WTC11 (cell line): ENCODE measurements around the gene COG1. TPM values are rescaled to one million over a fixed set of nuclear protein-coding genes. Genes with fewer than 3 reads are reported as not detected.
A peak's percentile ranks its signal among the peaks of the same experiment; 100 is the strongest.

Experiments
- ATAC-seq: fragments of 200-7000 bp; cut with Tn5 transposase; 2 replicates; pipeline ENCODE4 v1.10.0; 2021; ENCODE audit warnings: mild to moderate bottlenecking, moderate library complexity
- CTCF ChIA-PET: fragments of 300-600 bp; sonication (Branson Sonifier 250); formaldehyde crosslinking; loops from one replicate; lab custom pipeline; 2021; ENCODE audit warnings: antibody characterized with exemption; lab: Charles Lee
- POLR2A ChIA-PET: fragments of 350-600 bp; sonication (Branson Sonifier 250); formaldehyde crosslinking; loops from one replicate; lab custom pipeline; 2021; ENCODE audit warnings: antibody characterized with exemption; lab: Charles Lee
- DNase-seq: peaks from one replicate; pipeline ENCODE4 v3.0.0; 2021; ENCODE audit warnings: low spot score
- H3K27ac Mint-ChIP-seq: 2 replicates; pipeline ENCODE4 v1.8.0; 2021; ENCODE audit warnings: mixed read lengths
- H3K27me3 Mint-ChIP-seq: 2 replicates; pipeline ENCODE4 v1.8.0; 2021; ENCODE audit warnings: low read depth, mild to moderate bottlenecking, moderate library complexity, mixed read lengths
- H3K36me3 Mint-ChIP-seq: 2 replicates; pipeline ENCODE4 v1.8.0; 2021; ENCODE audit warnings: mixed read lengths
- H3K4me1 Mint-ChIP-seq: 2 replicates; pipeline ENCODE4 v1.8.0; 2022; ENCODE audit warnings: mixed read lengths
- H3K4me3 Mint-ChIP-seq: 2 replicates; pipeline ENCODE4 v1.8.0; 2021; ENCODE audit warnings: mild to moderate bottlenecking, moderate library complexity, mixed read lengths
- H3K9me3 Mint-ChIP-seq: 2 replicates; pipeline ENCODE4 v1.8.0; 2021; ENCODE audit warnings: mixed read lengths
- AFF4 ChIP-seq: sonication (generic); formaldehyde crosslinking; IDR thresholded peaks from 2 replicates; pipeline ENCODE4 v1.8.1; 2023; ENCODE audit warnings: mild to moderate bottlenecking, missing genetic modification reagents, borderline replicate concordance
- ATF1 ChIP-seq: sonication (generic); formaldehyde crosslinking; IDR thresholded peaks from 2 replicates; pipeline ENCODE4 v1.8.1; 2023; ENCODE audit warnings: mild to moderate bottlenecking, moderate library complexity, missing genetic modification reagents
- CBFB ChIP-seq: sonication (generic); formaldehyde crosslinking; IDR thresholded peaks from 2 replicates; pipeline ENCODE4 v1.8.1; 2022; ENCODE audit warnings: mild to moderate bottlenecking, low read depth, missing genetic modification reagents
- E2F1 ChIP-seq: sonication (generic); formaldehyde crosslinking; IDR thresholded peaks from 2 replicates; pipeline ENCODE4 v1.8.0; 2022; ENCODE audit warnings: mild to moderate bottlenecking, missing genetic modification reagents
- GABPB1 ChIP-seq: sonication (generic); formaldehyde crosslinking; IDR thresholded peaks from 2 replicates; pipeline ENCODE4 v1.8.1; 2023; ENCODE audit warnings: mild to moderate bottlenecking, missing genetic modification reagents
- HMGA2 ChIP-seq: fragments of 250-450 bp; sonication (Bioruptor Pico); IDR thresholded peaks from 2 replicates; pipeline ENCODE4 v1.4.0; 2021; ENCODE audit warnings: mild to moderate bottlenecking, moderate library complexity
- NR2C2 ChIP-seq: sonication (generic); formaldehyde crosslinking; IDR thresholded peaks from 2 replicates; pipeline ENCODE4 v1.8.0; 2022; ENCODE audit warnings: mild to moderate bottlenecking, missing genetic modification reagents
- NR3C1 ChIP-seq: sonication (generic); formaldehyde crosslinking; conservative IDR thresholded peaks from 2 replicates; pipeline ENCODE4 v1.8.1; 2023; ENCODE audit warnings: low read depth, mild to moderate bottlenecking, missing genetic modification reagents
- OVOL2 ChIP-seq: fragments of 250-450 bp; sonication (Bioruptor Pico); IDR thresholded peaks from 2 replicates; pipeline ENCODE4 v1.9.0; 2021; ENCODE audit warnings: mild to moderate bottlenecking, borderline replicate concordance
- SP1 ChIP-seq: sonication (generic); formaldehyde crosslinking; conservative IDR thresholded peaks from 2 replicates; pipeline ENCODE4 v1.8.1; 2022; ENCODE audit warnings: missing genetic modification reagents
- TEAD1 ChIP-seq: sonication (generic); formaldehyde crosslinking; IDR thresholded peaks from 2 replicates; pipeline ENCODE4 v1.8.0; 2022; ENCODE audit warnings: mild to moderate bottlenecking, missing genetic modification reagents
- TP53 ChIP-seq: sonication (generic); formaldehyde crosslinking; IDR thresholded peaks from 2 replicates; pipeline ENCODE4 v1.8.1; 2023; ENCODE audit warnings: mild to moderate bottlenecking, missing genetic modification reagents
- ZNF219 ChIP-seq: sonication (generic); formaldehyde crosslinking; IDR thresholded peaks from 2 replicates; pipeline ENCODE4 v1.8.0; 2023; ENCODE audit warnings: missing genetic modification reagents, mild to moderate bottlenecking, borderline replicate concordance
- ZNF396 ChIP-seq: fragments of 250-450 bp; sonication (Bioruptor Pico); IDR thresholded peaks from 2 replicates; pipeline ENCODE4 v1.8.0; 2021; ENCODE audit warnings: mild to moderate bottlenecking, moderate library complexity, borderline replicate concordance
- ZNF423 ChIP-seq: fragments of 250-450 bp; sonication (Bioruptor Pico); IDR thresholded peaks from 2 replicates; pipeline ENCODE4 v2.1.2; 2022; ENCODE audit warnings: mild to moderate bottlenecking, moderate library complexity
- ZNF425 ChIP-seq: fragments of 250-450 bp; sonication (Bioruptor Pico); conservative IDR thresholded peaks from 2 replicates; pipeline ENCODE4 v1.9.0; 2021; ENCODE audit warnings: mild to moderate bottlenecking
- total RNA-seq: library from RNA; stranded (reverse); gene quantifications from 3 replicates; pipeline ENCODE4 v1.2.3, GENCODE V29; 2021
- TF ChIP-seq, protein P1 (sequence below): sonication (generic); formaldehyde crosslinking; IDR thresholded peaks from 2 replicates; pipeline ENCODE4 v1.8.1; 2022; ENCODE audit warnings: mild to moderate bottlenecking, moderate library complexity, missing genetic modification reagents
- TF ChIP-seq, protein P2 (sequence below): fragments of 250-450 bp; sonication (Bioruptor Pico); IDR thresholded peaks from 2 replicates; pipeline ENCODE4 v1.9.0; 2021; ENCODE audit warnings: mild to moderate bottlenecking
- TF ChIP-seq, protein P3 (sequence below): sonication (generic); formaldehyde crosslinking; IDR thresholded peaks from 2 replicates; pipeline ENCODE4 v1.8.0; 2023; ENCODE audit warnings: mild to moderate bottlenecking, missing genetic modification reagents
- TF ChIP-seq, protein P4 (sequence below): fragments of 250-450 bp; sonication (Bioruptor Pico); IDR thresholded peaks from 2 replicates; pipeline ENCODE4 v1.8.0; 2021; ENCODE audit warnings: mild to moderate bottlenecking
- TF ChIP-seq, protein P5 (sequence below): sonication (generic); formaldehyde crosslinking; IDR thresholded peaks from 2 replicates; pipeline ENCODE4 v1.8.1; 2023; ENCODE audit warnings: mild to moderate bottlenecking, moderate library complexity, missing genetic modification reagents

COG1 gene
- total RNA-seq, 1 experiment from 2014 or later: 22.6 TPM

DNA sequence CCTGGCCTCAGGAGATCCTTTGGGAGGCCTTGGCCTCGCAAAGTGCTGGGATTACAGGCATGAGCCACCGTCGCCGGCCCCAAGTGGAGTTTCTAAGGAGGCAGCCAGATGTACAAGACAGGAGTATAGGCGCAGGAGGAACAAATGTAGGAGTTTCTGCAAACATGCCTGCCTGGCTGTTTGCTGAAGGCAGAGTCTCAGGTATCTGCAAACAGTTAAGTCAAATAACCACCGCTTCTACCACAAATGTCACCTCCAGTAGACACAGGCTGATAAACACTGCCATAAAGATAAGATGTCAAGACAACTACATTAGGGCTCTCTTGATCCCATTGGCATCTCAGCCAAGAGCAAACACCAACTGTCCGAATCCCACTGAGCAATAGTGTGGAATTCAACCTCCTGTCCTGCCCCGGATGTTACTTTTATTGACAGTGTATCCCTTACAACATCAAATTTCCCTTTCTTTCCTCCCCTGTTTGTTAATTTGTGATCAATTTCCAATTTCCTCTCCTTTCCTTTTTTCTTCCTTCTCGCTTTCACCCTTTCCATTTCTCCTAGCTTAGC, 5.6 kb upstream of the COG1 start:
- no peak for TF ChIP-seq OVOL2 (CRISPR knock-in tag)
- TF ChIP-seq ATF1 (CRISPR knock-in tag): no peak
- TF ChIP-seq ZNF423 (CRISPR knock-in tag): no peak
- no peak for TF ChIP-seq TP53 (CRISPR knock-in tag)
- TF ChIP-seq SP1 (CRISPR knock-in tag): no peak
- TF ChIP-seq, protein P1, sequence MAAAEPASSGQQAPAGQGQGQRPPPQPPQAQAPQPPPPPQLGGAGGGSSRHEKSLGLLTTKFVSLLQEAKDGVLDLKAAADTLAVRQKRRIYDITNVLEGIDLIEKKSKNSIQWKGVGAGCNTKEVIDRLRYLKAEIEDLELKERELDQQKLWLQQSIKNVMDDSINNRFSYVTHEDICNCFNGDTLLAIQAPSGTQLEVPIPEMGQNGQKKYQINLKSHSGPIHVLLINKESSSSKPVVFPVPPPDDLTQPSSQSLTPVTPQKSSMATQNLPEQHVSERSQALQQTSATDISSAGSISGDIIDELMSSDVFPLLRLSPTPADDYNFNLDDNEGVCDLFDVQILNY: no peak
- no peak for TF ChIP-seq ZNF219 (CRISPR knock-in tag)
- TF ChIP-seq GABPB1 (CRISPR knock-in tag): peak; percentile 71; the same call in 1 of the 2 replicates
- TF ChIP-seq, protein P2, sequence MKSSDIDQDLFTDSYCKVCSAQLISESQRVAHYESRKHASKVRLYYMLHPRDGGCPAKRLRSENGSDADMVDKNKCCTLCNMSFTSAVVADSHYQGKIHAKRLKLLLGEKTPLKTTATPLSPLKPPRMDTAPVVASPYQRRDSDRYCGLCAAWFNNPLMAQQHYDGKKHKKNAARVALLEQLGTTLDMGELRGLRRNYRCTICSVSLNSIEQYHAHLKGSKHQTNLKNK: no peak
- Mint-ChIP-seq H3K27ac (no peak overlapping the region), H3K4me1 (peaks cover 15% of the 10 kb centered on the region), H3K36me3 (no peaks in the 10 kb centered on the region; the same call in 1 of the 2 replicates), H3K9me3 (no peaks in the 10 kb centered on the region), H3K4me3 (no peak overlapping the region), H3K27me3 (no peaks in the 10 kb centered on the region)
- POLR2A ChIA-PET: no interaction called here
- CTCF ChIA-PET: interaction anchor here (1.0 to 1.2 kb wide), 2 partner anchors 201 to 460 kb away, joined by 3 to 4 read pairs; no protein-coding TSS in a partner anchor
- no peak for ATAC-seq
- no peak for DNase-seq

GRCh38 chr17:73188011-73188410, 4.8 kb upstream of the COG1 start:
- no peaks in the 10 kb centered on the region for H3K27me3 Mint-ChIP-seq
- POLR2A ChIA-PET: no interaction called here
- CTCF ChIA-PET: interaction anchor here (0.6 to 2.8 kb wide), 2 partner anchors 95 to 202 kb away, joined by 3 to 44 read pairs; no protein-coding TSS in a partner anchor
- no peak for DNase-seq
- no peaks in the 10 kb centered on the region for H3K36me3 Mint-ChIP-seq
- no peaks in the 10 kb centered on the region for H3K9me3 Mint-ChIP-seq
- H3K27ac Mint-ChIP-seq: no peak overlapping the region
- H3K4me1 Mint-ChIP-seq: peaks cover 15% of the 10 kb centered on the region
- no peak overlapping the region for H3K4me3 Mint-ChIP-seq
- ATAC-seq: no peak
- TF ChIP-seq AFF4: no peak
- TF ChIP-seq, protein P3, sequence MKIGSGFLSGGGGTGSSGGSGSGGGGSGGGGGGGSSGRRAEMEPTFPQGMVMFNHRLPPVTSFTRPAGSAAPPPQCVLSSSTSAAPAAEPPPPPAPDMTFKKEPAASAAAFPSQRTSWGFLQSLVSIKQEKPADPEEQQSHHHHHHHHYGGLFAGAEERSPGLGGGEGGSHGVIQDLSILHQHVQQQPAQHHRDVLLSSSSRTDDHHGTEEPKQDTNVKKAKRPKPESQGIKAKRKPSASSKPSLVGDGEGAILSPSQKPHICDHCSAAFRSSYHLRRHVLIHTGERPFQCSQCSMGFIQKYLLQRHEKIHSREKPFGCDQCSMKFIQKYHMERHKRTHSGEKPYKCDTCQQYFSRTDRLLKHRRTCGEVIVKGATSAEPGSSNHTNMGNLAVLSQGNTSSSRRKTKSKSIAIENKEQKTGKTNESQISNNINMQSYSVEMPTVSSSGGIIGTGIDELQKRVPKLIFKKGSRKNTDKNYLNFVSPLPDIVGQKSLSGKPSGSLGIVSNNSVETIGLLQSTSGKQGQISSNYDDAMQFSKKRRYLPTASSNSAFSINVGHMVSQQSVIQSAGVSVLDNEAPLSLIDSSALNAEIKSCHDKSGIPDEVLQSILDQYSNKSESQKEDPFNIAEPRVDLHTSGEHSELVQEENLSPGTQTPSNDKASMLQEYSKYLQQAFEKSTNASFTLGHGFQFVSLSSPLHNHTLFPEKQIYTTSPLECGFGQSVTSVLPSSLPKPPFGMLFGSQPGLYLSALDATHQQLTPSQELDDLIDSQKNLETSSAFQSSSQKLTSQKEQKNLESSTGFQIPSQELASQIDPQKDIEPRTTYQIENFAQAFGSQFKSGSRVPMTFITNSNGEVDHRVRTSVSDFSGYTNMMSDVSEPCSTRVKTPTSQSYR (CRISPR knock-in tag): no peak
- TF ChIP-seq CBFB (CRISPR knock-in tag): no peak
- TF ChIP-seq TEAD1 (CRISPR knock-in tag): no peak
- TF ChIP-seq HMGA2: no peak
- TF ChIP-seq, protein P4, sequence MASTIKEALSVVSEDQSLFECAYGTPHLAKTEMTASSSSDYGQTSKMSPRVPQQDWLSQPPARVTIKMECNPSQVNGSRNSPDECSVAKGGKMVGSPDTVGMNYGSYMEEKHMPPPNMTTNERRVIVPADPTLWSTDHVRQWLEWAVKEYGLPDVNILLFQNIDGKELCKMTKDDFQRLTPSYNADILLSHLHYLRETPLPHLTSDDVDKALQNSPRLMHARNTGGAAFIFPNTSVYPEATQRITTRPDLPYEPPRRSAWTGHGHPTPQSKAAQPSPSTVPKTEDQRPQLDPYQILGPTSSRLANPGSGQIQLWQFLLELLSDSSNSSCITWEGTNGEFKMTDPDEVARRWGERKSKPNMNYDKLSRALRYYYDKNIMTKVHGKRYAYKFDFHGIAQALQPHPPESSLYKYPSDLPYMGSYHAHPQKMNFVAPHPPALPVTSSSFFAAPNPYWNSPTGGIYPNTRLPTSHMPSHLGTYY: no peak
- no peak for TF ChIP-seq ZNF396 (CRISPR knock-in tag)
- no peak for TF ChIP-seq ZNF425
- TF ChIP-seq, protein P5, sequence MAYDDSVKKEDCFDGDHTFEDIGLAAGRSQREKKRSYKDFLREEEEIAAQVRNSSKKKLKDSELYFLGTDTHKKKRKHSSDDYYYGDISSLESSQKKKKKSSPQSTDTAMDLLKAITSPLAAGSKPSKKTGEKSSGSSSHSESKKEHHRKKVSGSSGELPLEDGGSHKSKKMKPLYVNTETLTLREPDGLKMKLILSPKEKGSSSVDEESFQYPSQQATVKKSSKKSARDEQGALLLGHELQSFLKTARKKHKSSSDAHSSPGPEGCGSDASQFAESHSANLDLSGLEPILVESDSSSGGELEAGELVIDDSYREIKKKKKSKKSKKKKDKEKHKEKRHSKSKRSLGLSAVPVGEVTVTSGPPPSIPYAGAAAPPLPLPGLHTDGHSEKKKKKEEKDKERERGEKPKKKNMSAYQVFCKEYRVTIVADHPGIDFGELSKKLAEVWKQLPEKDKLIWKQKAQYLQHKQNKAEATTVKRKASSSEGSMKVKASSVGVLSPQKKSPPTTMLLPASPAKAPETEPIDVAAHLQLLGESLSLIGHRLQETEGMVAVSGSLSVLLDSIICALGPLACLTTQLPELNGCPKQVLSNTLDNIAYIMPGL: no peak
- no peak for TF ChIP-seq NR3C1 (CRISPR knock-in tag)
- no peak for TF ChIP-seq NR2C2 (CRISPR knock-in tag)
- no peak for TF ChIP-seq E2F1 (CRISPR knock-in tag)
